Upper lobe of left lung (tissue), 6 donors: ENCODE measurements around the gene GPR17. TPM values are rescaled to one million over a fixed set of nuclear protein-coding genes. Genes with fewer than 3 reads are reported as not detected.

Experiments used
- ATAC-seq, 2 donors: fragments of 200-7000 bp; cut with Tn5 transposase; one replicate each; pipeline ENCODE4 v1.9.1; 2022; ENCODE audit warnings: mild to moderate bottlenecking in 2 of 2, moderate library complexity in 2 of 2; ENCODE audit not compliant: low FRiP score in 2 of 2
- DNase-seq, 2 donors: peaks; one replicate each; pipeline ENCODE4 v3.0.0-alpha.2; 2019 to 2020
- H3K27ac ChIP-seq, 4 donors: fragments of 200-600 bp; sonication (generic); one replicate each; pipeline ENCODE4 v1.5.1; 2016 to 2019
- H3K27me3 ChIP-seq, 4 donors: fragments of 200-600 bp; sonication (generic); one replicate each; pipeline ENCODE4 v1.5.1; 2017 to 2019
- H3K36me3 ChIP-seq, 4 donors: fragments of 200-600 bp; sonication (generic); one replicate each; pipeline ENCODE4 v1.5.1; 2016 to 2019
- H3K4me1 ChIP-seq, 4 donors: fragments of 200-600 bp; sonication (generic); one replicate each; pipeline ENCODE4 v1.5.1; 2018 to 2019
- H3K4me3 ChIP-seq, 4 donors: fragments of 200-600 bp; sonication (generic); one replicate each; pipeline ENCODE4 v1.5.1; 2017 to 2019; ENCODE audit warnings: mild to moderate bottlenecking in 2 of 4, moderate library complexity in 1 of 4
- H3K9me3 ChIP-seq, 4 donors: fragments of 200-600 bp; sonication (generic); one replicate each; pipeline ENCODE4 v1.5.1; 2018 to 2019
- EP300 ChIP-seq, 4 donors: sonication (generic); formaldehyde crosslinking; IDR thresholded peaks; one replicate each; pipeline ENCODE4 v1.5.1; 2017; ENCODE audit warnings: antibody characterized with exemption in 4 of 4, control low read depth in 2 of 4
- POLR2A ChIP-seq, 4 donors: fragments of 450-650 bp; IDR thresholded peaks; one replicate each; pipeline ENCODE4 v1.5.1; 2016 to 2017; ENCODE audit warnings: antibody characterized with exemption in 4 of 4, mild to moderate bottlenecking in 2 of 4
- POLR2AphosphoS5 ChIP-seq, 2 donors: sonication (generic); formaldehyde crosslinking; IDR thresholded peaks; one replicate each; pipeline ENCODE4 v1.5.1; 2017; ENCODE audit warnings: antibody characterized with exemption in 2 of 2
- WGBS, 2 donors: methylation state at CpG; one replicate each; pipeline ENCODE4 v1.1.5; 2017 to 2018; 5-methylcytosine and 5-hydroxymethylcytosine counted together
- total RNA-seq, 6 donors: library from RNA; depleted of rRNA in 4 of 6; stranded (reverse); fragments of >200 nt in 4 of 6; gene quantifications; one replicate each; pipeline versions ENCODE4 v1.1.0 to v1.2.1, GENCODE V29; 2016 to 2021
- TF ChIP-seq, protein P1 (sequence below), 6 experiments: fragments of 450-650 bp in 4 of 6; fragments of 200-600 bp in 2 of 6; sonication (generic) in 2 of 6; IDR thresholded peaks; one replicate each; pipeline ENCODE4 v1.5.1; 2016 to 2019; ENCODE audit warnings: antibody characterized with exemption in 6 of 6
- donor health status: DM: no; HTN: no; CAD: no; lungs with moderate emphysema.
- donor health status: DM: no; HTN: yes; CAD: no; lungs with severe emphysema.

Gene GPR17
- total RNA-seq, 6 donors from 2014 or later, result 0.17 to 0.46 (median 0.24) TPM; not detected in 3

GRCh38 chr2:127629637-127630036 lies 16.3 kb upstream of the GPR17 start:
- ATAC-seq, result no peak
- H3K27me3 ChIP-seq, result no peaks in the 10 kb centered on the region
- H3K27ac ChIP-seq, result peak overlapping the region in 1 of 4 donors; percentile 54
- 89% methylated on average over 7 of the region's 9 CpGs; no CpG with 5 or more reads in 1 of the 2 donors for WGBS, 2 donors
- no peaks in the 10 kb centered on the region for H3K36me3 ChIP-seq
- no peaks in the 10 kb centered on the region for H3K9me3 ChIP-seq
- H3K4me3 ChIP-seq, result no peak overlapping the region
- TF ChIP-seq, protein P1, sequence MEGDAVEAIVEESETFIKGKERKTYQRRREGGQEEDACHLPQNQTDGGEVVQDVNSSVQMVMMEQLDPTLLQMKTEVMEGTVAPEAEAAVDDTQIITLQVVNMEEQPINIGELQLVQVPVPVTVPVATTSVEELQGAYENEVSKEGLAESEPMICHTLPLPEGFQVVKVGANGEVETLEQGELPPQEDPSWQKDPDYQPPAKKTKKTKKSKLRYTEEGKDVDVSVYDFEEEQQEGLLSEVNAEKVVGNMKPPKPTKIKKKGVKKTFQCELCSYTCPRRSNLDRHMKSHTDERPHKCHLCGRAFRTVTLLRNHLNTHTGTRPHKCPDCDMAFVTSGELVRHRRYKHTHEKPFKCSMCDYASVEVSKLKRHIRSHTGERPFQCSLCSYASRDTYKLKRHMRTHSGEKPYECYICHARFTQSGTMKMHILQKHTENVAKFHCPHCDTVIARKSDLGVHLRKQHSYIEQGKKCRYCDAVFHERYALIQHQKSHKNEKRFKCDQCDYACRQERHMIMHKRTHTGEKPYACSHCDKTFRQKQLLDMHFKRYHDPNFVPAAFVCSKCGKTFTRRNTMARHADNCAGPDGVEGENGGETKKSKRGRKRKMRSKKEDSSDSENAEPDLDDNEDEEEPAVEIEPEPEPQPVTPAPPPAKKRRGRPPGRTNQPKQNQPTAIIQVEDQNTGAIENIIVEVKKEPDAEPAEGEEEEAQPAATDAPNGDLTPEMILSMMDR (IDR thresholded peaks at IDR 0.05), result no peak
- TF ChIP-seq POLR2AphosphoS5 (IDR thresholded peaks at IDR 0.05) (no peak), EP300 (IDR thresholded peaks at IDR 0.05) (no peak), POLR2A (IDR thresholded peaks at IDR 0.05) (no peak)
- H3K4me1 ChIP-seq, result peaks cover 23 to 45% (median 31%) of the 10 kb centered on the region in 4 donors
- peak in 1 of 2 donors; percentile 55 for DNase-seq

- Histone ChIP-seq H3K27ac (peak overlapping the region in 2 of 4 donors; percentile 54 to 58), H3K9me3 (no peaks in the 10 kb centered on the region), H3K27me3 (no peaks in the 10 kb centered on the region), H3K4me3 (no peak overlapping the region), H3K36me3 (no peaks in the 10 kb centered on the region), H3K4me1 (peaks cover 26 to 50% (median 35%) of the 10 kb centered on the region in 4 donors)
- ATAC-seq, result peak in 1 of 2 donors; percentile 2
- TF ChIP-seq POLR2AphosphoS5 (IDR thresholded peaks at IDR 0.05) (no peak), EP300 (IDR thresholded peaks at IDR 0.05) (no peak), POLR2A (IDR thresholded peaks at IDR 0.05) (no peak)
- TF ChIP-seq, protein P1 (IDR thresholded peaks at IDR 0.05), result no peak
- peak; percentile 51 to 59 for DNase-seq
- WGBS, 2 donors, result 46 to 59% methylated on average over 6 to 10 of the region's 10 CpGs
These were observed 15.7 kb upstream of the GPR17 start for GRCh38 chr2:127630096-127630863.

GRCh38 chr2:127630864-127631540 lies 15.0 kb upstream of the GPR17 start:
- WGBS, 2 donors, result 57 to 86% methylated on average over 6 to 23 of the region's 25 CpGs
- peaks cover 27 to 57% (median 39%) of the 10 kb centered on the region in 4 donors for H3K4me1 ChIP-seq
- no peak for ATAC-seq
- no peaks in the 10 kb centered on the region for H3K27me3 ChIP-seq
- no peak overlapping the region for H3K4me3 ChIP-seq
- peak in 1 of 2 donors; percentile 62 for DNase-seq
- TF ChIP-seq POLR2A (IDR thresholded peaks at IDR 0.05), result no peak
- TF ChIP-seq EP300 (IDR thresholded peaks at IDR 0.05), result no peak
- TF ChIP-seq POLR2AphosphoS5 (IDR thresholded peaks at IDR 0.05), result no peak
- TF ChIP-seq, protein P1 (IDR thresholded peaks at IDR 0.05), result no peak
- peak overlapping the region; percentile 23 to 93 (median 48) for H3K27ac ChIP-seq
- H3K36me3 ChIP-seq, result no peaks in the 10 kb centered on the region
- H3K9me3 ChIP-seq, result no peaks in the 10 kb centered on the region

- DNase-seq (peak in 1 of 2 donors; percentile 81), ATAC-seq (no peak)
- TF ChIP-seq EP300 (IDR thresholded peaks at IDR 0.05) (no peak), POLR2A (IDR thresholded peaks at IDR 0.05) (no peak), POLR2AphosphoS5 (IDR thresholded peaks at IDR 0.05) (no peak)
- TF ChIP-seq, protein P1 (IDR thresholded peaks at IDR 0.05), result no peak
- 57 to 77% methylated on average over 5 to 16 of the region's 16 CpGs for WGBS, 2 donors
- H3K4me1 ChIP-seq, result peaks cover 29 to 62% (median 43%) of the 10 kb centered on the region in 4 donors
- H3K27me3 ChIP-seq, result no peaks in the 10 kb centered on the region
- peak overlapping the region; percentile 39 to 93 (median 40) for H3K27ac ChIP-seq
- H3K9me3 ChIP-seq, result no peaks in the 10 kb centered on the region
- H3K4me3 ChIP-seq, result no peak overlapping the region
- no peaks in the 10 kb centered on the region for H3K36me3 ChIP-seq
These were observed 14.4 kb upstream of the GPR17 start for GRCh38 chr2:127631541-127631996.
